Heart left ventricle (tissue), 13 donors: ENCODE results near the gene MEIOB.

Source experiments
- CTCF ChIP-seq, 12 donors: fragments of 200-600 bp; sonication (generic) in 4 of 12; IDR thresholded peaks; one replicate each; pipeline versions ENCODE4 v1.5.0 to v1.8.0; 2018 to 2022; ENCODE audit warnings: antibody characterized with exemption in 12 of 12, mild to moderate bottlenecking in 5 of 12
- POLR2A ChIP-seq, 2 donors: fragments of 450-650 bp; IDR thresholded peaks; one replicate each; pipeline ENCODE4 v1.6.1; 2017; ENCODE audit warnings: antibody characterized with exemption in 2 of 2, mild to moderate bottlenecking in 2 of 2, moderate library complexity in 2 of 2
- donor health status: ischemic (EF 13 %, LVEDD 7.1; RV severe dilation, severe dysfunction).
- donor health status: DM: no; HTN: yes; CAD: no.
- donor health status: DM: no; HTN: no; CAD: no.
- donor health status: ischemic (EF 25% LVEDD 6.9; RV normal size, moderate dysfunction).
- donor health status: ischemic (EF 25% LVEDD 5.7; RV mildly dilated, moderate dysfunction).
- donor health status: ischemic (EF 35%, LVEDD 5.7; RV mildly dilated, moderate dysfunction).
- donor health status: nonischemic (EF 11% LVEDD 7.7; RV severe dilation, severe dysfunction).
- donor health status: DM: yes; HTN: yes; CAD: no.
- donor health status: PGD.
- donor health status: ischemic (EF 29% LVEDD 5.4; RV normal size, mild dysfunction).
- donor health status: nonischemic (EF 23%, LVEDD 6.1; RV moderate dilation, normal function).

GRCh38 chr16:1906846-1907165 is 34.8 kb upstream of the MEIOB start:
- TF ChIP-seq POLR2A (IDR thresholded peaks at IDR 0.05) (no peak), CTCF (IDR thresholded peaks at IDR 0.05) (no peak)
